GM23338 (cell line): Measurements from ENCODE around the gene MGAT4B. TPM values are rescaled to one million over a fixed set of nuclear protein-coding genes. Genes with fewer than 3 reads are reported as not detected.

ENCODE experiments used
- ATAC-seq: fragments of 200-7000 bp; cut with Tn5 transposase; 3 replicates; pipeline ENCODE4 v1.9.1; 2020
- DNase-seq: peaks from one replicate; pipeline ENCODE4 v3.0.0-alpha.2; 2015; ENCODE audit warnings: low spot score
- H2AFZ ChIP-seq: fragments of 200-600 bp; sonication (generic); 2 replicates; pipeline ENCODE4 v1.8.0; 2016; ENCODE audit warnings: antibody characterized with exemption, mild to moderate bottlenecking, moderate library complexity
- H3F3A ChIP-seq: fragments of 200-600 bp; sonication (generic); replicated peaks from 2 replicates; pipeline ENCODE4 v1.8.0; 2017; ENCODE audit warnings: antibody characterized with exemption, mixed run types, low read depth
- H3K27ac ChIP-seq: fragments of 200-600 bp; sonication (generic); 2 replicates; pipeline ENCODE4 v1.6.1; 2016; ENCODE audit warnings: low read depth
- H3K27me3 ChIP-seq: fragments of 200-600 bp; sonication (generic); 2 replicates; pipeline ENCODE4 v1.8.0; 2016; ENCODE audit warnings: mild to moderate bottlenecking, mixed run types, moderate library complexity; ENCODE audit not compliant: insufficient read depth
- H3K36me3 ChIP-seq: fragments of 200-600 bp; sonication (generic); 2 replicates; pipeline ENCODE4 v1.8.0; 2016; ENCODE audit warnings: mild to moderate bottlenecking; ENCODE audit not compliant: insufficient read depth
- H3K4me1 ChIP-seq: fragments of 200-600 bp; sonication (generic); 2 replicates; pipeline ENCODE4 v1.8.0; 2016; ENCODE audit warnings: mild to moderate bottlenecking, moderate library complexity; ENCODE audit not compliant: insufficient read depth
- H3K4me2 ChIP-seq: fragments of 200-600 bp; sonication (generic); 2 replicates; pipeline ENCODE4 v1.7.1; 2017; ENCODE audit warnings: mixed run types
- H3K4me3 ChIP-seq: fragments of 200-600 bp; sonication (generic); 2 replicates; pipeline ENCODE4 v1.6.1; 2016; ENCODE audit warnings: mixed run types
- H3K79me2 ChIP-seq: fragments of 200-600 bp; sonication (generic); replicated peaks from 2 replicates; pipeline ENCODE4 v1.8.0; 2017; ENCODE audit warnings: mild to moderate bottlenecking; ENCODE audit not compliant: insufficient read depth
- H3K9me2 ChIP-seq: fragments of 200-600 bp; sonication (generic); 2 replicates; pipeline ENCODE4 v1.8.0; 2017; ENCODE audit not compliant: insufficient read depth
- H4K20me1 ChIP-seq: fragments of 200-600 bp; sonication (generic); replicated peaks from 2 replicates; pipeline ENCODE4 v1.8.0; 2017; ENCODE audit warnings: mild to moderate bottlenecking; ENCODE audit not compliant: insufficient read depth
- H3K27ac Mint-ChIP-seq: 2 replicates; pipeline ENCODE4 v1.8.0; 2020; ENCODE audit warnings: inconsistent platforms, mild to moderate bottlenecking, moderate library complexity, mixed read lengths
- H3K27me3 Mint-ChIP-seq: 3 replicates; pipeline ENCODE4 v1.8.0; 2022; ENCODE audit warnings: low read depth, mild to moderate bottlenecking, moderate library complexity, mixed read lengths, inconsistent platforms; ENCODE audit not compliant: insufficient read depth, poor library complexity
- H3K36me3 Mint-ChIP-seq: 3 replicates; pipeline ENCODE4 v1.8.0; 2021; ENCODE audit warnings: low read depth, mild to moderate bottlenecking, inconsistent platforms, moderate library complexity, mixed read lengths
- H3K4me1 Mint-ChIP-seq: 3 replicates; pipeline ENCODE4 v1.8.0; 2020; ENCODE audit warnings: mild to moderate bottlenecking, inconsistent platforms, mixed read lengths
- H3K4me3 Mint-ChIP-seq: 3 replicates; pipeline ENCODE4 v1.8.0; 2021; ENCODE audit warnings: moderate library complexity, mild to moderate bottlenecking, inconsistent platforms, mixed read lengths
- H3K9me3 Mint-ChIP-seq: 3 replicates; pipeline ENCODE4 v1.8.0; 2020; ENCODE audit warnings: moderate library complexity, mild to moderate bottlenecking, inconsistent platforms, mixed read lengths
- EZH2 ChIP-seq: fragments of 200-600 bp; sonication (generic); IDR thresholded peaks from one replicate; pipeline ENCODE4 v1.8.0; 2017; ENCODE audit warnings: antibody characterized with exemption, mild to moderate bottlenecking, low read depth; ENCODE audit not compliant: unreplicated experiment
- JUNB ChIP-seq: IDR thresholded peaks from one replicate; pipeline ENCODE4 v1.6.1; 2016; ENCODE audit warnings: antibody characterized with exemption; ENCODE audit not compliant: unreplicated experiment
- POLR2AphosphoS5 ChIP-seq: IDR thresholded peaks from 2 replicates; pipeline ENCODE4 v1.6.1; 2016; ENCODE audit warnings: antibody characterized with exemption, low read depth
- ZNF114 ChIP-seq: fragments of 250-450 bp; sonication (Bioruptor Pico); IDR thresholded peaks from 2 replicates; pipeline ENCODE4 v1.5.0; 2020; ENCODE audit warnings: mild to moderate bottlenecking, moderate library complexity
- ZNF331 ChIP-seq: fragments of 250-450 bp; sonication (Bioruptor Pico); IDR thresholded peaks from 2 replicates; pipeline ENCODE4 v1.5.0; 2020; ENCODE audit warnings: low read depth, mild to moderate bottlenecking, moderate library complexity
- polyA plus RNA-seq: library from polyadenylated mRNA; unstranded; fragments of >200 nt; fragmentation: Nextera tagmentation; extraction: Ambion mirVana; gene quantifications from 2 replicates; pipeline ENCODE4 v1.2.1, GENCODE V29; 2016
- total RNA-seq: library from RNA; depleted of rRNA; stranded (reverse); fragments of >200 nt; shearing (Covaris generic); gene quantifications from 2 replicates; pipeline ENCODE4 v1.2.3, GENCODE V29; 2014
- TF ChIP-seq, protein P1 (sequence below): fragments of 250-450 bp; sonication (Bioruptor Pico); IDR thresholded peaks from 2 replicates; pipeline ENCODE4 v1.5.0; 2020; ENCODE audit warnings: mild to moderate bottlenecking, moderate library complexity
- TF ChIP-seq, protein P2 (sequence below): IDR thresholded peaks from one replicate; pipeline ENCODE4 v1.6.1; 2018; ENCODE audit warnings: antibody characterized with exemption; ENCODE audit not compliant: unreplicated experiment
- TF ChIP-seq, protein P3 (sequence below): IDR thresholded peaks from 2 replicates; pipeline ENCODE4 v1.6.1; 2016; ENCODE audit warnings: antibody characterized with exemption

MGAT4B gene
- total and polyA plus RNA-seq, 2 experiments from 2014 or later, result 32.3 to 101 TPM

DNA sequence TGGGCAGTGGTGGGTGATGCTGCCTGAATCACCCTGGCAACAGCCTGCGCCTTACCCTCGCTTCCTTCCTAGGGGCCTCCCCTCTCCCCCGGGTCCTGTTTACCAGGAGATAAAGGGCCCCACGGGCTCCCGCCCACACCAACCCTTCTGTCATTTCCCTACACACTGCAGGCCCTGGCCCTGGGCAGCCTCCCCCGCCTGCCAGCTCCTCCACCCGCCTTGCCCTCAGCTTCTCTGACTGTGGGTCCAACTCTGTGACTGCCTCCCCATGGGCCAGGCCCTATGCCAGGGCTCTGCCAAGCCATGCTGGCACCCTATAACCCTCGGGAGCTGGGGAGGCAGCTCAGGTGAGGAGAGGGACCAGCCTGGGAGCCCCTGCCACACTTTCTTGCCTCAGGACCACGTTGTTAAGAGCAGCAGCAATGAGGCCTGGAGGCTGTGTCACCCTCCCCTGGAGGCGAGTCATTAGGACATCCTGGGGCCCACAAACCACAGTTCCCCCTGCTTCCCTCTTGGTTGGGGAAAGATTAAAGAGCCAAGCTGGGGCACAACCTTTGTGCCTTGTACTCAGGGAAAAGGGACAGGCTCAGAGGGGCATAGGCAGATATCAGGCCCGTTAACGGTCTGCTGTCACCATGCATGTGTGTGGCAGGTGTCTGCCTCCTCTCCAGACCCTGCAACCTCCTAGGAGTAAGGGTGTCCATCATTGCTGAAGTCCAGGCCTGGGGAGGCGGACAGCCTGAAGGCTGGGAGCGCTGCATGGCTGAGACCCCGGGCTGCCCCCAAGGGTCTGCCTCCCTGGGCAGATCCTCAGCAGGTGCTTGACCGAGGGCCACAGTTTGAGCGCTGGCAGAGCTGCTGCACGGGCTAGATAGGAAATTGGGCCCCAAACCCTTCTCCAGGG lies 2.8 kb downstream of the MGAT4B start (continued):
- TF ChIP-seq, protein P1, sequence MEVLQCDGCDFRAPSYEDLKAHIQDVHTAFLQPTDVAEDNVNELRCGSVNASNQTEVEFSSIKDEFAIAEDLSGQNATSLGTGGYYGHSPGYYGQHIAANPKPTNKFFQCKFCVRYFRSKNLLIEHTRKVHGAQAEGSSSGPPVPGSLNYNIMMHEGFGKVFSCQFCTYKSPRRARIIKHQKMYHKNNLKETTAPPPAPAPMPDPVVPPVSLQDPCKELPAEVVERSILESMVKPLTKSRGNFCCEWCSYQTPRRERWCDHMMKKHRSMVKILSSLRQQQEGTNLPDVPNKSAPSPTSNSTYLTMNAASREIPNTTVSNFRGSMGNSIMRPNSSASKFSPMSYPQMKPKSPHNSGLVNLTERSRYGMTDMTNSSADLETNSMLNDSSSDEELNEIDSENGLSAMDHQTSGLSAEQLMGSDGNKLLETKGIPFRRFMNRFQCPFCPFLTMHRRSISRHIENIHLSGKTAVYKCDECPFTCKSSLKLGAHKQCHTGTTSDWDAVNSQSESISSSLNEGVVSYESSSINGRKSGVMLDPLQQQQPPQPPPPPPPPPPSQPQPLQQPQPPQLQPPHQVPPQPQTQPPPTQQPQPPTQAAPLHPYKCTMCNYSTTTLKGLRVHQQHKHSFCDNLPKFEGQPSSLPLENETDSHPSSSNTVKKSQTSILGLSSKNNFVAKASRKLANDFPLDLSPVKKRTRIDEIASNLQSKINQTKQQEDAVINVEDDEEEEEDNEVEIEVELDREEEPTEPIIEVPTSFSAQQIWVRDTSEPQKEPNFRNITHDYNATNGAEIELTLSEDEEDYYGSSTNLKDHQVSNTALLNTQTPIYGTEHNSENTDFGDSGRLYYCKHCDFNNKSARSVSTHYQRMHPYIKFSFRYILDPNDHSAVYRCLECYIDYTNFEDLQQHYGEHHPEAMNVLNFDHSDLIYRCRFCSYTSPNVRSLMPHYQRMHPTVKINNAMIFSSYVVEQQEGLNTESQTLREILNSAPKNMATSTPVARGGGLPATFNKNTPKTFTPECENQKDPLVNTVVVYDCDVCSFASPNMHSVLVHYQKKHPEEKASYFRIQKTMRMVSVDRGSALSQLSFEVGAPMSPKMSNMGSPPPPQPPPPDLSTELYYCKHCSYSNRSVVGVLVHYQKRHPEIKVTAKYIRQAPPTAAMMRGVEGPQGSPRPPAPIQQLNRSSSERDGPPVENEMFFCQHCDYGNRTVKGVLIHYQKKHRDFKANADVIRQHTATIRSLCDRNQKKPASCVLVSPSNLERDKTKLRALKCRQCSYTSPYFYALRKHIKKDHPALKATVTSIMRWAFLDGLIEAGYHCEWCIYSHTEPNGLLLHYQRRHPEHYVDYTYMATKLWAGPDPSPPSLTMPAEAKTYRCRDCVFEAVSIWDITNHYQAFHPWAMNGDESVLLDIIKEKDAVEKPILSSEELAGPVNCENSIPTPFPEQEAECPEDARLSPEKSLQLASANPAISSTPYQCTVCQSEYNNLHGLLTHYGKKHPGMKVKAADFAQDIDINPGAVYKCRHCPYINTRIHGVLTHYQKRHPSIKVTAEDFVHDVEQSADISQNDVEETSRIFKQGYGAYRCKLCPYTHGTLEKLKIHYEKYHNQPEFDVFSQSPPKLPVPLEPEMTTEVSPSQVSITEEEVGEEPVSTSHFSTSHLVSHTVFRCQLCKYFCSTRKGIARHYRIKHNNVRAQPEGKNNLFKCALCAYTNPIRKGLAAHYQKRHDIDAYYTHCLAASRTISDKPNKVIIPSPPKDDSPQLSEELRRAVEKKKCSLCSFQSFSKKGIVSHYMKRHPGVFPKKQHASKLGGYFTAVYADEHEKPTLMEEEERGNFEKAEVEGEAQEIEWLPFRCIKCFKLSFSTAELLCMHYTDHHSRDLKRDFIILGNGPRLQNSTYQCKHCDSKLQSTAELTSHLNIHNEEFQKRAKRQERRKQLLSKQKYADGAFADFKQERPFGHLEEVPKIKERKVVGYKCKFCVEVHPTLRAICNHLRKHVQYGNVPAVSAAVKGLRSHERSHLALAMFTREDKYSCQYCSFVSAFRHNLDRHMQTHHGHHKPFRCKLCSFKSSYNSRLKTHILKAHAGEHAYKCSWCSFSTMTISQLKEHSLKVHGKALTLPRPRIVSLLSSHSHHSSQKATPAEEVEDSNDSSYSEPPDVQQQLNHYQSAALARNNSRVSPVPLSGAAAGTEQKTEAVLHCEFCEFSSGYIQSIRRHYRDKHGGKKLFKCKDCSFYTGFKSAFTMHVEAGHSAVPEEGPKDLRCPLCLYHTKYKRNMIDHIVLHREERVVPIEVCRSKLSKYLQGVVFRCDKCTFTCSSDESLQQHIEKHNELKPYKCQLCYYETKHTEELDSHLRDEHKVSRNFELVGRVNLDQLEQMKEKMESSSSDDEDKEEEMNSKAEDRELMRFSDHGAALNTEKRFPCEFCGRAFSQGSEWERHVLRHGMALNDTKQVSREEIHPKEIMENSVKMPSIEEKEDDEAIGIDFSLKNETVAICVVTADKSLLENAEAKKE (CRISPR knock-in tag), result no peak

DNA sequence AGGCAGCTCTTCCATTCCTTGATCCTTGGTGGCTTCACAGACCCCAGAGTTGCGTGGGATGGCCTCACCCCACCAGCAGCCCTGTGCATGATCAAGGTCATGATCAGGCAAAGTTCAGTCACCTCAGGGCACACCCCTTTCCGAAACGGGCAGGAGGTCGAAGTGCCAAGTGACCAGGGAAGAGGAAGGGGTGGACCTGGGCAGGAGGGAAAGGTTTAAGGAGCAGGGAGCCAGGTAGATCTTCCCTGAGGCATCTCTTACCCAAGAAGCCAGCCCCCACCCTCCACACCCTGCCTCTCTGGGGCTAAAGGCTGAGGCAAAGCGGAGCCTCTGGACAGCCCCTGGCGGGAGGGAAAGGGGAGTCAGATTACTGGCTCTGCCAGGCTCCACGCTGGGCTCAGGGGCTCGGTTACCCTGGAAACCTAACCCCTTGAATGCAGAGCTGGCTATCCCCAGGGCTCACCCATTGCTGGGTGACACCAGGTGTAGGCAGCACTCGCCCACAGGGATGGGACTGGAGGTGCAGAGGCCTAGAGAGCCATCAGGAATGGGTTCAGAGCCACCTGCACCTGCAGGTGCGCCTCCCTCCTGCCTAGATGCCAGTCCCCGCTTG lies 3.6 kb downstream of the MGAT4B start:
- Histone ChIP-seq H3F3A (peaks cover 2% of the 10 kb centered on the region), H3K9me2 (no peaks in the 10 kb centered on the region), H2AFZ (no peak overlapping the region), H3K4me1 (peaks cover 8% of the 10 kb centered on the region), H3K4me3 (no peak overlapping the region), H3K4me2 (peak overlapping the region; percentile 64), H3K36me3 (no peaks in the 10 kb centered on the region; the same call in 1 of the 2 replicates), H3K27ac (no peak overlapping the region), H3K27me3 (no peaks in the 10 kb centered on the region), H4K20me1 (peaks cover 17% of the 10 kb centered on the region), H3K79me2 (peaks cover 19% of the 10 kb centered on the region)
- DNase-seq (peak; percentile 61), ATAC-seq (peak; percentile 21)
- Mint-ChIP-seq H3K27ac (no peak overlapping the region), H3K27me3 (peaks cover 28% of the 10 kb centered on the region), H3K4me3 (peak overlapping the region; percentile 21; the same call in 1 of the 3 replicates), H3K36me3 (peaks cover 26% of the 10 kb centered on the region), H3K9me3 (no peaks in the 10 kb centered on the region), H3K4me1 (peaks cover 30% of the 10 kb centered on the region)
- TF ChIP-seq POLR2AphosphoS5, result no peak
- no peak for TF ChIP-seq ZNF114 (CRISPR knock-in tag)
- no peak for TF ChIP-seq JUNB
- TF ChIP-seq, protein P2, sequence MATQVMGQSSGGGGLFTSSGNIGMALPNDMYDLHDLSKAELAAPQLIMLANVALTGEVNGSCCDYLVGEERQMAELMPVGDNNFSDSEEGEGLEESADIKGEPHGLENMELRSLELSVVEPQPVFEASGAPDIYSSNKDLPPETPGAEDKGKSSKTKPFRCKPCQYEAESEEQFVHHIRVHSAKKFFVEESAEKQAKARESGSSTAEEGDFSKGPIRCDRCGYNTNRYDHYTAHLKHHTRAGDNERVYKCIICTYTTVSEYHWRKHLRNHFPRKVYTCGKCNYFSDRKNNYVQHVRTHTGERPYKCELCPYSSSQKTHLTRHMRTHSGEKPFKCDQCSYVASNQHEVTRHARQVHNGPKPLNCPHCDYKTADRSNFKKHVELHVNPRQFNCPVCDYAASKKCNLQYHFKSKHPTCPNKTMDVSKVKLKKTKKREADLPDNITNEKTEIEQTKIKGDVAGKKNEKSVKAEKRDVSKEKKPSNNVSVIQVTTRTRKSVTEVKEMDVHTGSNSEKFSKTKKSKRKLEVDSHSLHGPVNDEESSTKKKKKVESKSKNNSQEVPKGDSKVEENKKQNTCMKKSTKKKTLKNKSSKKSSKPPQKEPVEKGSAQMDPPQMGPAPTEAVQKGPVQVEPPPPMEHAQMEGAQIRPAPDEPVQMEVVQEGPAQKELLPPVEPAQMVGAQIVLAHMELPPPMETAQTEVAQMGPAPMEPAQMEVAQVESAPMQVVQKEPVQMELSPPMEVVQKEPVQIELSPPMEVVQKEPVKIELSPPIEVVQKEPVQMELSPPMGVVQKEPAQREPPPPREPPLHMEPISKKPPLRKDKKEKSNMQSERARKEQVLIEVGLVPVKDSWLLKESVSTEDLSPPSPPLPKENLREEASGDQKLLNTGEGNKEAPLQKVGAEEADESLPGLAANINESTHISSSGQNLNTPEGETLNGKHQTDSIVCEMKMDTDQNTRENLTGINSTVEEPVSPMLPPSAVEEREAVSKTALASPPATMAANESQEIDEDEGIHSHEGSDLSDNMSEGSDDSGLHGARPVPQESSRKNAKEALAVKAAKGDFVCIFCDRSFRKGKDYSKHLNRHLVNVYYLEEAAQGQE, result no peak
- TF ChIP-seq ZNF331 (CRISPR knock-in tag), result no peak
- TF ChIP-seq, protein P3, sequence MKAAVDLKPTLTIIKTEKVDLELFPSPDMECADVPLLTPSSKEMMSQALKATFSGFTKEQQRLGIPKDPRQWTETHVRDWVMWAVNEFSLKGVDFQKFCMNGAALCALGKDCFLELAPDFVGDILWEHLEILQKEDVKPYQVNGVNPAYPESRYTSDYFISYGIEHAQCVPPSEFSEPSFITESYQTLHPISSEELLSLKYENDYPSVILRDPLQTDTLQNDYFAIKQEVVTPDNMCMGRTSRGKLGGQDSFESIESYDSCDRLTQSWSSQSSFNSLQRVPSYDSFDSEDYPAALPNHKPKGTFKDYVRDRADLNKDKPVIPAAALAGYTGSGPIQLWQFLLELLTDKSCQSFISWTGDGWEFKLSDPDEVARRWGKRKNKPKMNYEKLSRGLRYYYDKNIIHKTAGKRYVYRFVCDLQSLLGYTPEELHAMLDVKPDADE, result no peak
- TF ChIP-seq EZH2, result no peak
